Measurements from ENCODE around the gene CPSF7. TPM values are rescaled to one million over a fixed set of nuclear protein-coding genes. Genes with fewer than 3 reads are reported as not detected.

The CPSF7 gene
- polyA plus RNA-seq, 1 donor: 78.3 TPM

- DNase-seq: no peak
Measured at GRCh38 chr11:61353131-61354067, 76.4 kb downstream of the CPSF7 start.

Other genes starting within 250 kb of the CPSF7 start
- gene PGA3, start 226.5 kb downstream of the CPSF7 start, polyA plus RNA-seq (ENCODE audit: insufficient read length): not detected
- gene PGA4, start 207.6 kb downstream of the CPSF7 start, polyA plus RNA-seq (ENCODE audit: insufficient read length): 0.44 TPM
- 1.1 TPM for gene PGA5, start 188.8 kb downstream of the CPSF7 start, polyA plus RNA-seq (ENCODE audit: insufficient read length)
- 4.9 TPM for gene VWCE, start 134.7 kb downstream of the CPSF7 start, polyA plus RNA-seq (ENCODE audit: insufficient read length)
- 190 TPM for gene DDB1, start 96.9 kb downstream of the CPSF7 start, polyA plus RNA-seq (ENCODE audit: insufficient read length)
- gene TKFC, start 96.7 kb downstream of the CPSF7 start, polyA plus RNA-seq (ENCODE audit: insufficient read length): 20.7 TPM
- gene CYB561A3, start 68.1 kb downstream of the CPSF7 start, polyA plus RNA-seq (ENCODE audit: insufficient read length): 16.9 TPM
- gene TMEM138, start 67.6 kb downstream of the CPSF7 start, polyA plus RNA-seq (ENCODE audit: insufficient read length): 17.8 TPM
- 11.2 TPM for gene TMEM216, start 37.4 kb downstream of the CPSF7 start, polyA plus RNA-seq (ENCODE audit: insufficient read length)
- gene SDHAF2, start 149 bp upstream of the CPSF7 start, polyA plus RNA-seq (ENCODE audit: insufficient read length): 29.9 TPM
- gene LRRC10B, start 78.8 kb upstream of the CPSF7 start, polyA plus RNA-seq (ENCODE audit: insufficient read length): not detected
- gene SYT7, start 151.1 kb upstream of the CPSF7 start, polyA plus RNA-seq (ENCODE audit: insufficient read length): 3.4 TPM